ENCODE results near the gene NRL. TPM values are rescaled to one million over a fixed set of nuclear protein-coding genes. Genes with fewer than 3 reads are reported as not detected.

The NRL gene
- total RNA-seq, 2 experiments from 2014 or later, result 4.6 to 7.5 TPM

DNA sequence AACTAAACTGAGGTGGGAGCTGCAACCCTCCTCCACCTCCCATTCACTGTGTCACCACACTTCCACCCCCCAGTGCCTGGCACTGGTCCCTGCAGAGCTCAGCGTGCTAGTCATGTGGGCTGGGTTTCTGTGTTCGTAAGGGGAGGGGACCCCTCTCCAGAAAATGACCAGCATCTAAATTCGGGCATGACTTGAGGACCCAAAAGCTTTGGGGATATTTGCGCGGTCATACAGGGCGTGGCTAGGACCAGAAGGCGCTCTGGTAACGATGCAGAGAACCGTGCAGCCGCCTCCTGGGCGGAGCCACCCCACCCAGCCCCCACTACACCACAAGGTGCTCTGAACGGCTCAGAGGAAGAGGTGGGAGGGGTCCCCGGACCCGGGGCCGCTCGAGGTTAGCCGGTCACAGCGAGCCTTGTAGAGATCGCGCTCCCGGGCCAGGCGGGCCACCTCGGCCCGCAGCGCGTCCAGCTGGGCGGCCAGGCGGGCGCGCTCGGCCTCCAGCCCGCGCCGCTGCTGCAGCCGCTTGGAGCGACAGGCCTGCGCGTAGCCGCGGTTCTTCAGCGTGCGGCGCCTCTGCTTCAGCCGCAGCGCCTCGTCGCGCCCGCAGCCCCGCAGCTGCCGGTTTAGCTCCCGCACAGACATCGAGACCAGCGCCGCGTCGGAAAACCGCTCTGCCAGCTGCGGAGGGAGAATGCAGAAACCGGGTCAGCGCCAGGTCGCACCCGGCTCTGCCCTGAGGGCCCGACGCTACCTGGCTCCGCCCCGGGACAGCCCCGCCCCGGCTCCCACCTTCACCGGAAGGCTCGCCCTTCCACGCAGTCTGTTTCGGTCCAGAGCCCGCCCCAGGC lies 33.6 kb downstream of the NRL start:
- POLR2A ChIA-PET, result interaction anchor here (0.6 to 3.9 kb wide), 14 partner anchors 10 to 1054 kb away, joined by 3 to 40 read pairs (median 4); partner anchors contain the start of genes CPNE6, DCAF11, NRL and PCK2
- intact Hi-C loops (cut with micrococcal nuclease; ENCODE audit: unreplicated experiment), result no loop called here
- DNase-seq (ENCODE audit: low spot score), result peak; percentile 87
- Histone ChIP-seq H3K36me3 (ENCODE audit: insufficient read depth, low read length) (no peaks in the 10 kb centered on the region), H3K9me3 (ENCODE audit: low read length) (no peaks in the 10 kb centered on the region), H3K4me2 (ENCODE audit: low read length) (peak overlapping the region; percentile 72), H3K79me2 (ENCODE audit: insufficient read depth, low read depth, low read length) (no peaks in the 10 kb centered on the region), H2AFZ (ENCODE audit: low read length) (peak overlapping the region; percentile 77), H4K20me1 (ENCODE audit: insufficient read depth, low read length) (no peaks in the 10 kb centered on the region), H3K4me3 (ENCODE audit: low read depth, low read length, poor library complexity, severe bottlenecking) (peak overlapping the region; percentile 71), H3K27ac (ENCODE audit: low read depth, low read length, poor library complexity, severe bottlenecking) (peak overlapping the region; percentile 39), H3K9me2 (ENCODE audit: insufficient read depth, low read length) (no peaks in the 10 kb centered on the region), H3K4me1 (ENCODE audit: insufficient read depth, low read length, poor library complexity, severe bottlenecking) (peaks cover 24% of the 10 kb centered on the region)
- BruUV-seq (replicated peaks), result no TSS peak
- no peak for TF ChIP-seq CTCF (conservative IDR thresholded peaks at IDR 0.05; ENCODE audit: low read length)
- no peak for TF ChIP-seq EZH2phosphoT487 (IDR thresholded peaks at IDR 0.05; ENCODE audit: borderline replicate concordance, low read depth, low read length)
- CTCF ChIA-PET (ENCODE audit: unreplicated experiment), result interaction anchor here (0.6 to 1.7 kb wide), 3 partner anchors 14 to 369 kb away, joined by 3 to 6 read pairs (median 5); partner anchors contain the start of gene PCK2

DNA sequence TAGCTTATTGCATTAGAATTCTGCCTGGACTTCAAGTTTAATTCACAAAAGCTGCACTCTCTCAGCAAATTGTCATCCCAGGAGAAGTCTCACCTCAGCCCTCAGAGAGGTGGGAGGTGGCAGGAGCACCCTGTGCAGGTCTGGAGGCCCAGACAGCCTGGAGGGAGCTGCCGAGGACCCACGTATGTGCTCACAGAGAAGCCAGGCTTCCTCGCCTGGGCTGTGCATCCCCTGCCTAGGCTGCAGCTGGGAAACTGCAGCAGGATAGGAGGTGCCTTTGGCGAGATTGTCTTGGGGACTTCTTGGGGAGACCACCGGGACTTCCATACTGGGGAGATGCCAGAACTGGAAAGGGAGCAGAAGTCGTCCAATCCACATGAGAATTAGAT lies 34.6 kb downstream of the NRL start:
- H3K4me2 ChIP-seq (ENCODE audit: low read length), result peak overlapping the region; percentile 72
- H3K9me2 ChIP-seq (ENCODE audit: insufficient read depth, low read length), result no peaks in the 10 kb centered on the region
- ChIA-PET POLR2A (interaction anchor here (0.8 to 3.9 kb wide), 10 partner anchors 10 to 150 kb away, joined by 3 to 40 read pairs (median 4); partner anchors contain the start of genes CPNE6, DCAF11, EMC9 and NRL), CTCF (ENCODE audit: unreplicated experiment) (interaction anchor here (1.4 to 1.7 kb wide), 2 partner anchors 15 to 28 kb away, joined by 5 to 6 read pairs; partner anchors contain the start of gene PCK2)
- H3K9me3 ChIP-seq (ENCODE audit: low read length), result no peaks in the 10 kb centered on the region
- no TSS peak for BruUV-seq (replicated peaks)
- H2AFZ ChIP-seq (ENCODE audit: low read length), result peak overlapping the region; percentile 77; the same call in 1 of the 2 replicates
- DNase-seq (ENCODE audit: low spot score), result no peak
- intact Hi-C loops (cut with micrococcal nuclease; ENCODE audit: unreplicated experiment), result no loop called here
- H3K36me3 ChIP-seq (ENCODE audit: insufficient read depth, low read length), result no peaks in the 10 kb centered on the region
- H3K4me3 ChIP-seq (ENCODE audit: low read depth, low read length, poor library complexity, severe bottlenecking), result peak overlapping the region; percentile 71
- H4K20me1 ChIP-seq (ENCODE audit: insufficient read depth, low read length), result no peaks in the 10 kb centered on the region
- TF ChIP-seq EZH2phosphoT487 (IDR thresholded peaks at IDR 0.05; ENCODE audit: borderline replicate concordance, low read depth, low read length) (no peak), CTCF (conservative IDR thresholded peaks at IDR 0.05; ENCODE audit: low read length) (no peak)
- H3K79me2 ChIP-seq (ENCODE audit: insufficient read depth, low read depth, low read length), result no peaks in the 10 kb centered on the region
- H3K27ac ChIP-seq (ENCODE audit: low read depth, low read length, poor library complexity, severe bottlenecking), result no peak overlapping the region
- H3K4me1 ChIP-seq (ENCODE audit: insufficient read depth, low read length, poor library complexity, severe bottlenecking), result peaks cover 32% of the 10 kb centered on the region
